DOHH2 (cell line): ENCODE results near the gene CA5A.

Source experiments
- H3F3A ChIP-seq: fragments of 200-600 bp; sonication (generic), shearing (Covaris generic); 2 replicates; pipeline ENCODE4 v1.6.0; 2016; ENCODE audit warnings: antibody characterized with exemption, mild to moderate bottlenecking; ENCODE audit not compliant: control insufficient read depth, insufficient read depth
- H3K27ac ChIP-seq: fragments of 200-600 bp; sonication (generic); 2 replicates; pipeline ENCODE4 v1.5.1; 2014; ENCODE audit warnings: low read depth, mild to moderate bottlenecking, low read length, moderate library complexity
- H3K27me3 ChIP-seq: fragments of 200-600 bp; sonication (generic); 2 replicates; pipeline ENCODE4 v1.6.1; 2014; ENCODE audit warnings: mild to moderate bottlenecking, low read length, mixed read lengths; ENCODE audit not compliant: control insufficient read depth
- H3K36me3 ChIP-seq: fragments of 200-600 bp; sonication (generic); 2 replicates; pipeline ENCODE4 v1.6.1; 2014; ENCODE audit warnings: mild to moderate bottlenecking, low read length, moderate library complexity, mixed read lengths; ENCODE audit not compliant: control insufficient read depth
- H3K4me1 ChIP-seq: fragments of 200-600 bp; sonication (generic); 2 replicates; pipeline ENCODE4 v1.6.1; 2014; ENCODE audit warnings: mild to moderate bottlenecking, low read length, mixed read lengths; ENCODE audit not compliant: control insufficient read depth
- H3K4me2 ChIP-seq: fragments of 200-600 bp; sonication (generic); 2 replicates; pipeline ENCODE4 v1.6.0; 2014; ENCODE audit warnings: mild to moderate bottlenecking, low read length, moderate library complexity
- H3K4me3 ChIP-seq: fragments of 200-600 bp; sonication (generic); 2 replicates; pipeline ENCODE4 v1.5.1; 2014; ENCODE audit warnings: mild to moderate bottlenecking, low read length, mixed read lengths
- H3K79me2 ChIP-seq: fragments of 200-600 bp; sonication (generic); 2 replicates; pipeline ENCODE4 v1.6.1; 2014; ENCODE audit warnings: mild to moderate bottlenecking, low read length, mixed read lengths; ENCODE audit not compliant: control insufficient read depth
- H3K9me2 ChIP-seq: fragments of 200-600 bp; sonication (generic); replicated peaks from 2 replicates; pipeline ENCODE4 v1.6.1; 2014; ENCODE audit warnings: mild to moderate bottlenecking, low read length, mixed read lengths; ENCODE audit not compliant: control insufficient read depth
- H3K9me3 ChIP-seq: fragments of 200-600 bp; sonication (generic); 2 replicates; pipeline ENCODE4 v1.6.1; 2014; ENCODE audit warnings: antibody characterized with exemption, low read length, mixed read lengths; ENCODE audit not compliant: control insufficient read depth, insufficient read depth
- H4K20me1 ChIP-seq: fragments of 200-600 bp; sonication (generic); 2 replicates; pipeline ENCODE4 v1.6.0; 2014; ENCODE audit warnings: low read depth, mild to moderate bottlenecking, antibody characterized with exemption, low read length, moderate library complexity; ENCODE audit not compliant: control insufficient read depth, insufficient read depth
- EZH2phosphoT487 ChIP-seq: fragments of 200-600 bp; sonication (generic); IDR thresholded peaks from 2 replicates; pipeline ENCODE4 v1.6.1; 2017; ENCODE audit warnings: borderline replicate concordance, mild to moderate bottlenecking, antibody characterized with exemption, low read length, moderate library complexity, mixed read lengths
- TF ChIP-seq, protein P1 (sequence below): fragments of 200-600 bp; sonication (generic); IDR thresholded peaks from one replicate; pipeline ENCODE4 v1.5.1; 2014; ENCODE audit warnings: antibody characterized with exemption, mild to moderate bottlenecking, low read depth, low read length; ENCODE audit not compliant: poor library complexity, severe bottlenecking

CA5A gene

DNA sequence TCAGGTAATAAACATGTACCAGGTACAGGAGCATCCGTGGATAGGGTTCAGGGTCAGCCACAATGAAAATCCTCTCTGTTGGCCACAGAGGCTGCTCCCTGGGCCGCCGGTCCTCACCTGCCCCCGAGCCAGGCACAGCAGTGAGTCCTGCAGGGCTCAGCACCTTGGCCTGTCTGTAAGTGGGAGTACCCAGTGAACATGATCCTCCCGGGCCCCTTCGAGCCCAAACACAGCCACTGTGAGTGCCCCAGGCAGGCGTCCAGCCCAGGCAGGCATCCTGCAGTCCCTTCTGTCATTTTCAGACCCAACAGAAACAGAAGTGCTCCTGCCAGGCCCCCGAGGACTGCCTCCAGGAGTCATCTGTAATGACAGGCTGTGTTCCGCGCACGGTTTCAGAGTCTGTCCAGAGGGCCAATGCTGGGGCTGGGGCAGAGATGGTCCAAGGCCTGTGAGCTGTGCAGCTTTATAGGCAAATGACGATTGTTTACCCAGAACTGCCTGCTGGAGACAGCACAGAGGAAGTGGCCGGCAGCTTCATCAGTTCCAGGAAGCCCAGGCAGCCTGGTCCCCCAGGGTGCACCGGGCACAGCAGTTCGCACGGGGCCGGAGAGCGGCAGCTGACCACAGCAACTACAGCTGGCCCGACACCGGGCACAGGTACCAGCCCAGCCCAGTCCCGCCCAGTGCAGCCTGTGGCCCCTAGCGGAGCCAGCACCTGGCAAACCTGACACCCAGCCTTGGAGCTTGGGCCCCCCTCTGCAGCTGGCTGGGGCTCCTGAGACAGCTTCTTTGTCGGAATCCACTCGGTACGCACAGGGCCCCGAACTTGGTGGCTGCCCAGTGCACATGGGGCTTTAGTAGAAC lies 80.2 kb downstream of the CA5A start:
- peaks cover 21% of the 10 kb centered on the region; the same call in 1 of the 2 replicates for H4K20me1 ChIP-seq
- H3K27me3 ChIP-seq = no peaks in the 10 kb centered on the region
- TF ChIP-seq, protein P1, sequence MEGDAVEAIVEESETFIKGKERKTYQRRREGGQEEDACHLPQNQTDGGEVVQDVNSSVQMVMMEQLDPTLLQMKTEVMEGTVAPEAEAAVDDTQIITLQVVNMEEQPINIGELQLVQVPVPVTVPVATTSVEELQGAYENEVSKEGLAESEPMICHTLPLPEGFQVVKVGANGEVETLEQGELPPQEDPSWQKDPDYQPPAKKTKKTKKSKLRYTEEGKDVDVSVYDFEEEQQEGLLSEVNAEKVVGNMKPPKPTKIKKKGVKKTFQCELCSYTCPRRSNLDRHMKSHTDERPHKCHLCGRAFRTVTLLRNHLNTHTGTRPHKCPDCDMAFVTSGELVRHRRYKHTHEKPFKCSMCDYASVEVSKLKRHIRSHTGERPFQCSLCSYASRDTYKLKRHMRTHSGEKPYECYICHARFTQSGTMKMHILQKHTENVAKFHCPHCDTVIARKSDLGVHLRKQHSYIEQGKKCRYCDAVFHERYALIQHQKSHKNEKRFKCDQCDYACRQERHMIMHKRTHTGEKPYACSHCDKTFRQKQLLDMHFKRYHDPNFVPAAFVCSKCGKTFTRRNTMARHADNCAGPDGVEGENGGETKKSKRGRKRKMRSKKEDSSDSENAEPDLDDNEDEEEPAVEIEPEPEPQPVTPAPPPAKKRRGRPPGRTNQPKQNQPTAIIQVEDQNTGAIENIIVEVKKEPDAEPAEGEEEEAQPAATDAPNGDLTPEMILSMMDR = no peak
- no peak for TF ChIP-seq EZH2phosphoT487
- H3K36me3 ChIP-seq = peaks cover 85% of the 10 kb centered on the region
- H3K4me1 ChIP-seq = peaks cover 91% of the 10 kb centered on the region
- peaks cover 99% of the 10 kb centered on the region for H3K79me2 ChIP-seq
- H3K4me3 ChIP-seq = peak overlapping the region; percentile 19
- H3K9me3 ChIP-seq = no peaks in the 10 kb centered on the region
- peak overlapping the region; percentile 53 for H3K4me2 ChIP-seq
- H3K9me2 ChIP-seq = no peaks in the 10 kb centered on the region
- H3K27ac ChIP-seq = peak overlapping the region; percentile 32
- H3F3A ChIP-seq = peaks cover 5% of the 10 kb centered on the region

DNA sequence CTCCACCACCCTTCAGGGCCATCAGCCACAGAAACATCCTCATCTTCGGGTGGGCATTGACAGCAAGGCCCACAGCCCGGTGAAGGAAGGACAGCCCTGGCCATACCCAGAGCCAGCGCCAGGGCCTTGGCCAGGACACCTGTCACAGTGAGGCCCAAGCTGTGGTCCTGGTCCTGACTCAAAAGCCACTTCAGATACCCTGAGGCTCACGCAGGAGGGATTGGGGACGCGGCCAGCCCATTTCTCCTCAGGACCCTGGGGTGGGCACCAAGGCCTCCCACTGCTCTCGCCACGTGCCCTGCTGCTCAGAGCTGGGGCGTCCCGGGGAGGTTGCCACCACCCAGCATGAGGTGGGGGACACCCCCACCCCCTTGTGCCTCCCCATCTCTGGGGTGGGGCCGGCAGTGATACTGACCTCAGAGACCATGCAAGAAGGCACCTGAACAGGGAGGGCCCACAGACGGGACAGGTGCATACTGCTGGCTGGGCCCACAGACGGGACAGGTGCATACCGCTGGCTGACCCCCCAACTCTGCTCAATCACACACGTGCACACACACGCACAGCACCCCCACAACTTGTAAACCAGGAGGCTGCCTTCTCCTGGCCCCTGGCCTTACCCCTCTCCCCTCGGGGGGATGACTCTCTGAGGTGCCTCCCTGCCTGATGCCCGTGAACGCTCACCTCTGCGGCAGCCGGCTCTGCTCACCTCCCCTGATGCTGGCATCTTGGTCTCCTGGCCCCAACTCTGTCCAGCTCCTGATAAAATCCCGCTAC lies 81.2 kb downstream of the CA5A start:
- Histone ChIP-seq H3K4me2 (peak overlapping the region; percentile 53), H3K79me2 (peaks cover 99% of the 10 kb centered on the region), H3K27ac (peak overlapping the region; percentile 67), H3K4me1 (peaks cover 92% of the 10 kb centered on the region), H3K4me3 (peak overlapping the region; percentile 20; the same call in 1 of the 2 replicates), H3F3A (peaks cover 13% of the 10 kb centered on the region), H3K9me3 (no peaks in the 10 kb centered on the region), H3K27me3 (no peaks in the 10 kb centered on the region), H3K36me3 (peaks cover 87% of the 10 kb centered on the region), H4K20me1 (peaks cover 20% of the 10 kb centered on the region; the same call in 1 of the 2 replicates), H3K9me2 (no peaks in the 10 kb centered on the region)
- no peak for TF ChIP-seq EZH2phosphoT487
- TF ChIP-seq, protein P1 = no peak

DNA sequence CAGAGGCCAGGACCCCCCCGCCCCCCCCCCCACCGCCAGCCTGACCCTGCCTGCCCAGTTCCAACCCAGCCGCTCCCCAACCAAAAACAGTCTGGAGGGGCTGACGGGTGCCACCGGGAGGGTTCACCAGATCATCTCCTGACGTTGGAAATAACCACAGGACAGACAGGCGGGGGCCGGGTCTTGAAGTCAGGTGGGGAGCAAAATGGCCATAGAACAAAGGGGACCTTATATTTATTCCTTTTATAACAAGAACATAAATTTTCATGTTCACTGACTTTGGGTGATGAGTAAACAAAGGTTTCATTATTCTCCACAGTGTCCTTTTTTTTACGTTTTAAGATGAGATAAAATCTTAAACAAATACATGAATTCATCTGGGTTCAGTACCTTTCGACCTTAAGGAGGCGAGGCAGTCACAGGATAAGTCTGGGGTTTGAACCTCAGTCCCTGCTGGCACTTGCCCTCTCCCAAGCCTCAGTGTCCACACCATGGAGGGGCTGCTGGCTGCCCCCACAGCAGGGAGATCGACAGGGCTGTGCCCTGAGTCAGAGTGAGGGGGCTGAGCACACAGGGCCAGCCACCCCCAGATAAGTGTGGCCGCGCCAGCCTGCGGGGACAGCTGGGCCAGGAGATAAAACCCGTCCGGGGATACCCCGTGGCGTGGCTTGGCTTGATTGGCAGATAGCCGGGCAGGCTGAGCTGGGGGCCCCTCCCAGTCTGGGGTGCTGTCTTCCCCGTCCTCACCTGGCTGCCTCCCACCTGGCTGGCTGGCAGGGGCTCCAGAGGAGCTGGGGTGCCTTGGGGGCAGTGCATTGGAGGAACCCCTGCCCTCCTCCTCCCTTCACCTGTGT lies 82.0 kb downstream of the CA5A start:
- H3K4me3 ChIP-seq = peak overlapping the region; percentile 22
- no peaks in the 10 kb centered on the region for H3K9me2 ChIP-seq
- H3K27me3 ChIP-seq = no peaks in the 10 kb centered on the region
- H4K20me1 ChIP-seq = peaks cover 24% of the 10 kb centered on the region
- H3K4me1 ChIP-seq = peaks cover 97% of the 10 kb centered on the region
- H3F3A ChIP-seq = peaks cover 13% of the 10 kb centered on the region
- TF ChIP-seq EZH2phosphoT487 = no peak
- TF ChIP-seq, protein P1 = no peak
- no peaks in the 10 kb centered on the region for H3K9me3 ChIP-seq
- peak overlapping the region; percentile 53 for H3K4me2 ChIP-seq
- peak overlapping the region; percentile 67 for H3K27ac ChIP-seq
- peaks cover 92% of the 10 kb centered on the region for H3K36me3 ChIP-seq
- peaks cover 99% of the 10 kb centered on the region for H3K79me2 ChIP-seq
